Activated naive CD8-positive, alpha-beta T cell treated with anti-CD3 and anti-CD28 coated beads for 36 hours (primary cell): ENCODE data around the gene OSGEP. TPM values are rescaled to one million over a fixed set of nuclear protein-coding genes. Genes with fewer than 3 reads are reported as not detected.

ENCODE experiments used
- DNase-seq: peaks from one replicate; pipeline ENCODE4 v3.0.0; 2021
- H3K27ac Mint-ChIP-seq: one replicate; pipeline ENCODE4 v1.8.0; 2022; ENCODE audit warnings: mild to moderate bottlenecking, moderate library complexity, mixed read lengths
- H3K27me3 Mint-ChIP-seq: one replicate; pipeline ENCODE4 v1.8.0; 2022; ENCODE audit warnings: mild to moderate bottlenecking, mixed read lengths
- H3K36me3 Mint-ChIP-seq: one replicate; pipeline ENCODE4 v1.8.0; 2021; ENCODE audit warnings: mild to moderate bottlenecking, mixed read lengths
- H3K4me1 Mint-ChIP-seq: one replicate; pipeline ENCODE4 v1.8.0; 2021; ENCODE audit warnings: mixed read lengths
- H3K4me3 Mint-ChIP-seq: one replicate; pipeline ENCODE4 v1.8.0; 2022; ENCODE audit warnings: mild to moderate bottlenecking, moderate library complexity, mixed read lengths
- H3K9me3 Mint-ChIP-seq: one replicate; pipeline ENCODE4 v1.8.0; 2022; ENCODE audit warnings: mixed read lengths
- total RNA-seq, 2 experiments: library from RNA; stranded (reverse); gene quantifications; one replicate each; pipeline ENCODE4 v1.2.3, GENCODE V29; 2021

OSGEP gene
- total RNA-seq, 2 experiments from 2014 or later = 59.0 to 59.2 TPM

DNA sequence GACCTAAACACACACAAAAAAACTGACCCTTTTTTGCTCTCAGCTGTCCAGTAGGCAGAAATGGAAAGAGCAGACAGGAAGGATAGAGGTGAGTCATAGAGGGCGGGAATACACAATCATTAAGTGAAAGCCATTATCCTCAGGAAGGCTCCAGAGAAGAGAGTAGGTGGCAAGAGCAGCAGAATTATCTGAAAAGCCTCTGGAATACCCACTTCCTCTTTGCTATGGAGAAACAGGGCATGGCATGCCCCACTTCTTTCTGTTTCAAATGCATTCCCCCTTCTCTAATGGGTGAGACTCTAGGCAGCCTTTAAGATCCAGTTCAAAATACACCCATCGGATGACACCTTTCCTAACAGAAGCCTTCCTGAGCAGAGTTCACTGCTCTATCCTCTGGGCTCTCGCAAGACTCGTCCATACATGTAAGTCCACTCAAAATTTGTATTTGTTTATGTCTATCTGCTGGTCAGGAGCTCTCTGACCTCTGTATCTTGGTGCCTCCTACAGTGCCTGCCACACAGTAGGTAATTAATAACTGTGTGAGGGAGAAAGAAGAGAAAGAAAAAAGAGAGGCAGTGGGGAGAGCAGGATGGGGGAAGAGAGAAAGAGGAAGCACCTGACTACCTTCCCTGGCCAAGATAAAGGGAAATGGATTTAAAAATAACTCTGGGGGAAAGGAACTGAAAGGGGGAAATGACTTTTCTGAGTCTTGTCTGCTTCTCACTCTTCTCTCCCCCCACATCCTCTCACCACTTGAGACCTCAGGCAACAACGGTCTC is 27.2 kb downstream of the OSGEP start:
- peak overlapping the region; percentile 93 for H3K27ac Mint-ChIP-seq
- no peaks in the 10 kb centered on the region for H3K9me3 Mint-ChIP-seq
- H3K36me3 Mint-ChIP-seq = peaks cover 4% of the 10 kb centered on the region
- no peaks in the 10 kb centered on the region for H3K27me3 Mint-ChIP-seq
- peaks cover 42% of the 10 kb centered on the region for H3K4me1 Mint-ChIP-seq
- peak overlapping the region; percentile 74 for H3K4me3 Mint-ChIP-seq
- no peak for DNase-seq

DNA sequence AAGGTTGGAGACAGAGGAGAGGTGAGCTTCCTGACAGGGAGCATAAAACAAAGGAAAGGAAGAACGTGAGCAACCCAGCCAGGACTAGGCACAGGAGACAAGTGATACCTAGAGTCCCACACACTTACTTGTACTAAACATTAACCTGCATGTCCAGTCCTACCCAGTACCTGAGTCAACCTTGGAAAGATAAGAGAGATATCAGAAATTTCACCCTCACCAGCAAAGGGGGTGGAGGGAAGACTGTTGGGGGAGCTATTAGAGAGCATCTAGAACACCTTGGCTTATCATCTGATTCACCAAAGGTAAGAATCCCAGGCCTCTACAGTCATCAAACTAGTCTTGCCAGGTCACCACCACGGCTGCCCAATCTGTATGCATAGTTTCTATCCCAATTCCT is 29.8 kb downstream of the OSGEP start:
- H3K4me1 Mint-ChIP-seq = peaks cover 39% of the 10 kb centered on the region
- no peak for DNase-seq
- H3K27me3 Mint-ChIP-seq = no peaks in the 10 kb centered on the region
- H3K4me3 Mint-ChIP-seq = no peak overlapping the region
- no peak overlapping the region for H3K27ac Mint-ChIP-seq
- H3K9me3 Mint-ChIP-seq = no peaks in the 10 kb centered on the region
- H3K36me3 Mint-ChIP-seq = peaks cover 4% of the 10 kb centered on the region

DNA sequence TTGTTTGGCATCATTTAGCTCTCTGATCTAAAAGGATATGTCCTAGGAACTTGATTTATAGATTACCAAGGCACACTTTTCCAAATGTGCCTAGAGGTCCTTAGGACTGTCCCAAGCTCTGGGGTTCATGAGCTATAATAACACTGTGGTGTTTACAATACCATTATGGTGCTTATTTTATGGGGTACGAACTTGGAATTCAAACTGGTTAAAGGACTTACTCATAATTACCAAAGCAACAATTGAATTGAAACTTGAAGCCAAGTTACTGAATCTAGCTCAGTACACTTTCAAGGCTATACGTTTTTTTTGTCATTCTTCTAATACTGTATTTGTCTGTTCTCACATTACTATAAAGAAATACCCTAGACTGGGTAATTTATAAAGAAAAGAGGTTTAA is 31.7 kb downstream of the OSGEP start:
- Mint-ChIP-seq H3K9me3 (no peaks in the 10 kb centered on the region), H3K27me3 (no peaks in the 10 kb centered on the region), H3K4me3 (no peak overlapping the region), H3K27ac (no peak overlapping the region), H3K4me1 (peaks cover 20% of the 10 kb centered on the region), H3K36me3 (no peaks in the 10 kb centered on the region)
- DNase-seq = no peak

DNA sequence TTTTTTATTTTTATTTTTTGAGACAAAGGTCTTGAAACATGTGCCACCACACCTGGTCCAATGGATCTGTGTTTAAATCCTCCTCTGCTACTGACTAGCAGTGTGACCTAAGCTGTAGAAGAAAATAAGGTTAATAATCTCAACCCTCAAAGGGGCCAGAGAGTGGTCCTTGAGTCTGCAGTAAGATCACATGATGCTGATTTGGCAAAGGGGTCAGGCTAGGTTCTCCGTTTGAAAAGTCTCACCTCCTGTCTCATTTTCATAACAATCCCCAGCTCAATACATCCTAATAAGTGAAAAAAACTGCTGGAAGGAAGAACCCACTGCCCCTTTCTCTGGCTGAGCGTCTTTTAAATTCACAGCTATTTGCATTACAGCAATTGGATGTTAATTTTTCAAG is 33.3 kb downstream of the OSGEP start:
- no peaks in the 10 kb centered on the region for H3K36me3 Mint-ChIP-seq
- H3K4me1 Mint-ChIP-seq = peaks cover 16% of the 10 kb centered on the region
- H3K27ac Mint-ChIP-seq = no peak overlapping the region
- DNase-seq = no peak
- no peaks in the 10 kb centered on the region for H3K9me3 Mint-ChIP-seq
- H3K4me3 Mint-ChIP-seq = no peak overlapping the region
- no peaks in the 10 kb centered on the region for H3K27me3 Mint-ChIP-seq

DNA sequence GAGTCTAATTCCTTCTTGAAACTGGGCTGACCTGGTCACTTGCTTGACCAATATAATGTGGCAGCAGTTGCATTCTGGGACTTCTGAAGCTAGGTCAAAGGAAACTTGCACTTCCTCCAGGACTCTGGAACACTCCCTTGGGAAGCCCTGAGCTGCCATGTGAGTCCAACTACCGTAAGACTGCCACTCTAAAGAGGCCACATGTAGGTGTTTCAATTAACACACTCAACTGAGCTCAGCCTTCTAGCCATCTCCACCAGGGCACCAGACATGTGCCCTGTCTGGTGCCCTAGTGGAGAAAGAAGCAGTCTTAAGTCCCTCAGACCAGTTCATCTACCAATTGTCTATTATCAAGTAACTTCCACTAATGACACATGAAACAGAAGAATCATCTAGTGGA is 35.2 kb downstream of the OSGEP start:
- no peak overlapping the region for H3K4me3 Mint-ChIP-seq
- H3K4me1 Mint-ChIP-seq = peaks cover 14% of the 10 kb centered on the region
- no peaks in the 10 kb centered on the region for H3K27me3 Mint-ChIP-seq
- H3K9me3 Mint-ChIP-seq = no peaks in the 10 kb centered on the region
- no peak overlapping the region for H3K27ac Mint-ChIP-seq
- no peak for DNase-seq
- no peaks in the 10 kb centered on the region for H3K36me3 Mint-ChIP-seq

DNA sequence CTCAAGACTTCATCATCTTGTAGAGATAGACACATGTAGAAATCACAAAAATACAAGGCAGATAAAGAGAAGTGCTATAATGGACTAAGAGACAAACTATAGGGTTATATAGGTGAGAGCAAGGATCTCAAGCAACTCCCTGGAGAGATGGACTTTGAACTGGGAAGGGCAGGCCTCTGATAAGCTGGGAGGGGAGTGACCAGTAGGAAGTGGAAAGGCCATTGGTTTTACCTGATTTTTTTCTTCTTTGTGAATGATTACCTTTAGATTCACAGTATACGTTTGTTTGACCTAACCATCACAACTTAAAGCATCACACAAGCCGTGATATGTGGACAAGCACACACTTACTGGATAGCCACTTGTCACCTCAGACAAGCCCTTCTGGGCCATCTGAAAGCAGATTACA is 36.1 kb downstream of the OSGEP start:
- H3K27ac Mint-ChIP-seq = no peak overlapping the region
- H3K4me3 Mint-ChIP-seq = no peak overlapping the region

DNA sequence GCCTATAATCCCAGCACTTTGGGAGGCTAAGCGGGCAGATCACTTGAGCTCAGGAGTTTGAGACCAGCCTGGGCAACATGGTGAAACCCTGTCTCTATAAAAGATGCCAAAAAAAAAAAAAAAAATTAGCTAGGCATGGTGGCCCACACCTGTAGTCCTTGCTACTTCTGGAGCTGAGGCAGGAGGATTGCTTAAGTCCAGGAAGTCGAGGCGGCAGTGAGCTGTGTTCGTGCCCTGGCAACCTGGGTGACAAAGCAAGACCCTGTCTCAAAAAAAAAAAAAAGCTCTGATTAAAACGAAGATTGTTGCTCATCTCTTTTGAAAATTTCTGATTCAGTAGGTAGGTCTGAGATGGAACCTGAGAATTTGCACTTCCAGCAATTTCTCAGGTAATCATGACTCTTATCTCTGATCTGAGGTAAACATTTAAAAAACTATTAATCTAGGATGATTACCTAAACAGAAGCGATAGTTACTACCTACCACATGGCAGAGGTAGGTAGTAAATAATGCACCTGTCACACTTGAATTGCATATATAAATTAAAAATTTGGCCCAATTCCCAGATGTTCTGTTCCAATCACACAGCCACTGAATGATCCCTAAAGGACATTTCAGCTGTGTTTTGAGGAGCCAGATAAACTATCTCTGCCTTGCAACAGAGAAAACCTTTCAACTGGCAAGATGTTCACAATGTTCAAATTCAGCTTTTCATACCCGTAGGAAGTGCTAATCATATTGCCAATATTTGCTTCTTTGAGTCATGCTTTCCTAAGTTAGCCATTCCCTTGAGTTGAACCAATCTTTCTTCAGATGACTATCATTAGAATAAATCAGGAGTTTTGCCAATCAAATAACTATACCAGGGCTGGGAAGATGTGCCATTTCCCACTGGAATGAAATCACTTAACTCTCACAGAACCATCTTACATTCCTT is 37.1 kb downstream of the OSGEP start:
- no peak for DNase-seq
- Mint-ChIP-seq H3K27me3 (no peaks in the 10 kb centered on the region), H3K9me3 (no peaks in the 10 kb centered on the region), H3K27ac (no peak overlapping the region), H3K4me3 (no peak overlapping the region), H3K4me1 (peaks cover 18% of the 10 kb centered on the region), H3K36me3 (no peaks in the 10 kb centered on the region)

More for the DNA sequence above, 36.1 kb downstream of the OSGEP start:
- DNase-seq = no peak
- no peaks in the 10 kb centered on the region for H3K27me3 Mint-ChIP-seq
- peaks cover 19% of the 10 kb centered on the region for H3K4me1 Mint-ChIP-seq
- no peaks in the 10 kb centered on the region for H3K36me3 Mint-ChIP-seq
- H3K9me3 Mint-ChIP-seq = no peaks in the 10 kb centered on the region

DNA sequence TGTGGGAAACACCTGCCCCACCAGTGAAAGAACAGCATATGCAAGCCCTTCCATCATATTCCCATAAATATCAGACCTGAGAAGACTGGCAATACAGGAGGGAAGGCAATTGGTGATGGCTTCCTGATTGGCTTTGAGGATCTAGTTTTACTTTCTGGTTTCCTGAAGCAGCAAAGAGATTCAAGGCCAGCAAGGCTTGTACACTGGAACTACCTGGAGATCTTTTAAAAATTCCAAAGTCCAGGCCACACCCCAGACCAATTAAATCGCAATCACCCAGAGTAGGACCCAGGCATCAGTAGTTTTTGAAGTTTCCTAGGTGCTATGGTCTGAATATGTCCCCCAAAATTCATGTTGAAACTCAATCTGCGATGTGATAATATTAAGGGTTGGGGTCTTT is 38.4 kb downstream of the OSGEP start:
- Mint-ChIP-seq H3K4me3 (no peak overlapping the region), H3K36me3 (peaks cover 4% of the 10 kb centered on the region), H3K27ac (peak overlapping the region; percentile 7), H3K9me3 (no peaks in the 10 kb centered on the region), H3K4me1 (peaks cover 27% of the 10 kb centered on the region), H3K27me3 (no peaks in the 10 kb centered on the region)
- no peak for DNase-seq

DNA sequence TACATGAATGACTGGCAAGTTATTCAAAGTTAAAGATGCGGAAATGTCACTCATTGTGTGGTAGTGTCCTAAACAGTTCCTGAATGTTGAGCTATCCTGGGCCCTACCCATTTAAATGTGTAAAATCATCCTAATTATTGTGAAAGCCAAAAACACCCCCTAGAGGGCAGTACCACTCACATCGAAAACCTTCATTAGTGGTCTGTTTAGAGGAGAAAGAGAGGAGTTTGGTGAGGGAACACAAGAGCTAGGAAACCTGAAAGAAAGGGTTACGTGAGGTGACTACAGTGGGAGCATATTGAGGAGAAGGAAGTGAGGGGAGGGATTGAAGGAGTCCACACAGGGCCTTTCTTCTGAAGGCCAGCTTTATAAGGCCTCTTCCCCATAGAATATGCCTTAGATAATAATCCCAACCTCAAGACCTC is 38.8 kb downstream of the OSGEP start:
- Mint-ChIP-seq H3K4me1 (peaks cover 30% of the 10 kb centered on the region), H3K4me3 (no peak overlapping the region)
- DNase-seq = peak; percentile 18

DNA sequence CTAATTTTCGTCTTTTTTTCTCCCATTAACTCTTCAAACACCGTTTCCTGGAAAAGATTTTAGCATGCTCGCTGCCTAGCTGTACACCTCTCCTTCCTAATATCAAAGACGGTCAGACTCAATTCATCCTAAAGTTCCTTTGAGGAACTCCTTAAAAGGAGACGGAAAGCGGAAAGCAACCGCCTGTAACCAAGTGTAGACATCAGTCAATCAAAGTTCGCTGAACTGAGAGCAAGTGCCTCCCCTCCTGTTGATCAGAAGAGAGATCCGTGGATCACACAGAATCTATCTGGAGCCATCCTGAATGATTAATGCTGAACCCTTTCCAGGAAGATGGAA is 40.9 kb downstream of the OSGEP start:
- peak overlapping the region; percentile 93 for H3K4me3 Mint-ChIP-seq
- H3K36me3 Mint-ChIP-seq = peaks cover 10% of the 10 kb centered on the region
- H3K27me3 Mint-ChIP-seq = no peaks in the 10 kb centered on the region
- H3K27ac Mint-ChIP-seq = peak overlapping the region; percentile 89
- H3K9me3 Mint-ChIP-seq = no peaks in the 10 kb centered on the region
- H3K4me1 Mint-ChIP-seq = peaks cover 37% of the 10 kb centered on the region
- peak; percentile 8 for DNase-seq

More for the DNA sequence above, 38.8 kb downstream of the OSGEP start:
- Mint-ChIP-seq H3K36me3 (peaks cover 7% of the 10 kb centered on the region), H3K27me3 (no peaks in the 10 kb centered on the region), H3K27ac (peak overlapping the region; percentile 7), H3K9me3 (no peaks in the 10 kb centered on the region)

DNA sequence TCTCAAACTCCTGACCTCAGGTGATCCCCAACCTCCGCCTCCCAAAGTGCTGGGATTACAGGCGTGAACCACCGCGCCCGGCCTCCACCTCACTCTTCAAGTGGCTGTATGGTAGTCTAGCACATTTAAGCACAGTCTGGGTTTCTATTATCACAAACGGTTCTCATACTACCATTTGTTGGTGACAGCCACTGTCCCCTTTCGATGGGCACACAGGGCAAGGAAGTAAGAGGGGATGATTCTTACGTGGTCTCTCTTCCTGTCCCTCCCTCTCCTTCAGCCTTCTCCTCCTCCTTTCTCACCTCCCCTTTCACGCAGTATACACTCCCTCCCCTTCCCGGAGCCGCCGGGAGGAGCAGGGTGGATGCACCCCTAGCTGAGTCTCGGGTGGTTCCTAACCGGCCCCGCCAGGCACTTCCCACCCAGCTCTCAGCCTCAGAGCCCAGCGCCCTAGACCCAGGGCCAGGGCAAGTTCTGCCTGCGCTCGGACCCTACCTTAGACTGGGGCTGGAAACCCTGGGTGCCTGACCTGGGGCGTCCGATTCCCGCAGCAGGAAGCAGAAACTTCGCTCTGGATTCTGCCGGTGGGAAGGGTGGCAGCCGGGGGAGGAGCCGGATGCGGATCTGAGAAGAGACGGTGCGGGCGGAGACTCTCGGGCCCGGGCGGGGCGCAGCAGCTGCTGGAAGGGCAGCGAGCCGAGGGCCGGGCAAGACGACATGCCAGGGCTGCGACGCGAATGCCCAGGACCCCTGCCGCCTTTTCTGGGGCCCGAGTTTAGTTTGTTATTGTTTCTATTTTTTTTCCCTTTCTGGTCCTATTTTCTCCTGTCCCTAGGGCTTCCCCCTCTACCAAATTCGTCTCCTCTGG is 41.5 kb downstream of the OSGEP start, which contains the start of gene TEP1:
TSS of gene TEP1 (minus strand) at position 626 of the 868 bp plus-strand sequence. CDS start 5,062 bp downstream, outside the sequence.
- H3K4me1 Mint-ChIP-seq = peaks cover 41% of the 10 kb centered on the region
- H3K27me3 Mint-ChIP-seq = no peaks in the 10 kb centered on the region
- peak; percentile 80 for DNase-seq
- H3K9me3 Mint-ChIP-seq = no peaks in the 10 kb centered on the region
- H3K36me3 Mint-ChIP-seq = peaks cover 11% of the 10 kb centered on the region
- H3K4me3 Mint-ChIP-seq = peak within 1 kb of the TSS; percentile 93
- peak within 1 kb of the TSS; percentile 89 for H3K27ac Mint-ChIP-seq

DNA sequence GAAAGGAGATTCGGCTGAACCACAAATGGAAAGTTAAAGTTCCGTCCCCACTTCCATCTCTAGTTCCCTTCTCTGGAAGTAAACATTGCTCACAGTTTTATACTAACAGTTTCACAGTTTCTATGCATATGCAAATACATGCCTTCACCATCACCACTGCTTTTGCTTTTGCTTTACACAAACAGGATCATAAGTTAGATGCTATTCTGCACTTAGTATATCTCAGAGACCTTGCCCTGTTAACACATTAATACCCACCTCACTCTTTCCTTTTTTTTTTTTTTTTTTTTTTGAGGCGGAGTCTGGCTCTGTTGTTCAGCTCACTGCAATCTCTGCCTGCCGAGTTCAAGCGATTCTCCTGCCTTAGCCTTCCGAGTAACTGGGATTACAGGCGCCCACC is 42.2 kb downstream of the OSGEP start:
- Mint-ChIP-seq H3K36me3 (peaks cover 14% of the 10 kb centered on the region), H3K27ac (peak overlapping the region; percentile 89), H3K27me3 (no peaks in the 10 kb centered on the region), H3K4me1 (peaks cover 40% of the 10 kb centered on the region), H3K9me3 (no peaks in the 10 kb centered on the region), H3K4me3 (peak overlapping the region; percentile 93)
- no peak for DNase-seq

DNA sequence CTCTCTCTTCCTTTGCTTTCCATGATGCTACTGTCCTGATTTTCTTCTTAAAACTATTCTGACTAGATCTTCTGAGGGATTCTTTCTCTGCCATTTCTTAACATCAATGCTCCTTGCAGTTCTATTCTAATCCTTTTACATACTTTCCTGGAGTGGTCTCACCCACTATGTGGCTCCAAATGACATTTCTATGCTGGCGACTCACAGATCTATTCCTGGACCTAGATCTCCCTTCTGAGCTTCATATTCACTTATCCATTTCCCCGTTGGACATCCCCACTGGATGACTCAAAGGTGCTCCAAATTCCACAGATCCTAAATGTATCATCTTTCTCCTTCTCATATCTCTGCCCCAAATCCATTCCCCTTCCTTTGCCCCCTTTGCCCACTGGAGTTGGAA is 45.4 kb downstream of the OSGEP start:
- Mint-ChIP-seq H3K36me3 (peaks cover 36% of the 10 kb centered on the region), H3K9me3 (no peaks in the 10 kb centered on the region), H3K4me3 (no peak overlapping the region), H3K27ac (peak overlapping the region; percentile 30), H3K4me1 (peaks cover 49% of the 10 kb centered on the region), H3K27me3 (no peaks in the 10 kb centered on the region)
- no peak for DNase-seq

DNA sequence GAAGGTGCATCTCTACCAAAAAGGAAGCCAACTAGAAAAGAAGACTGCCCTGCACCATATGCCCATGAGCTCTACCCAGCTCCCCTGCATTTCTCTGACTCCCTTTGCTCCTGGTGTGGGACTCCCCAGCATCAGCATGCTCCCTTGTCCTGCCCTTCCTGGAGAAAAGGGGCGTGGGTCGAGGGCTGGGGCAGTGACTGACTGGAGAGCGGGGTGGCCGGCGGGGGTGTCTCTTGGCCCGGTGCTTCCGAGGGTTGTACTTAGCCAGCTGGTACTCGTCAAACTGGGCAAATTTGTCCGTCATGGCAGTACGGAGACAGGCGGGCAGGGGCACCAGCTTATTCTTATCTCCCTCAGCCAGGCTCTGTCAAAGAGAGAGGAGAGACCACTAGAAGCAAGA is 51.1 kb downstream of the OSGEP start:
- H3K36me3 Mint-ChIP-seq = peaks cover 58% of the 10 kb centered on the region
- peaks cover 49% of the 10 kb centered on the region for H3K4me1 Mint-ChIP-seq
- no peak overlapping the region for H3K27ac Mint-ChIP-seq
- no peak for DNase-seq
- H3K27me3 Mint-ChIP-seq = no peaks in the 10 kb centered on the region
- H3K4me3 Mint-ChIP-seq = no peak overlapping the region
- no peaks in the 10 kb centered on the region for H3K9me3 Mint-ChIP-seq
